ENCODE measurements around the gene NIN.

GRCh38 chr14:50830932-50831725, at the start of gene NIN:
- TF ChIP-seq EZH2 (IDR thresholded peaks at IDR 0.05), result no peak
- no peak; the same call in 1 of the 2 replicates for TF ChIP-seq POLR2AphosphoS5 (IDR thresholded peaks at IDR 0.05; ENCODE audit: borderline replicate concordance, low read depth, low read length)
